HepG2 (cell line): ENCODE measurements around the gene TMEM270. TPM values are rescaled to one million over a fixed set of nuclear protein-coding genes. Genes with fewer than 3 reads are reported as not detected.

Experiments
- ADNP ChIP-seq: sonication (generic); formaldehyde crosslinking; IDR thresholded peaks from 2 replicates; pipeline ENCODE4 v1.4.0; 2020; ENCODE audit warnings: missing genetic modification reagents
- CBX1 ChIP-seq: IDR thresholded peaks from one replicate; pipeline ENCODE4 v1.6.1; 2016; ENCODE audit warnings: antibody characterized with exemption, low read depth
- CBX5 ChIP-seq: sonication (generic); formaldehyde crosslinking; IDR thresholded peaks from 2 replicates; pipeline ENCODE4 v1.4.0; 2020; ENCODE audit warnings: missing genetic modification reagents, borderline replicate concordance
- CHCHD3 ChIP-seq: sonication (generic); formaldehyde crosslinking; IDR thresholded peaks from 2 replicates; pipeline ENCODE4 v1.8.0; 2022; ENCODE audit warnings: mild to moderate bottlenecking, missing genetic modification reagents, moderate library complexity
- HOXA3 ChIP-seq: sonication (generic); formaldehyde crosslinking; IDR thresholded peaks from 2 replicates; pipeline ENCODE4 v1.5.0; 2020; ENCODE audit warnings: missing genetic modification reagents
- LCORL ChIP-seq, 2 experiments: fragments of 450-650 bp in 1 of 2; sonication (generic) in 1 of 2; formaldehyde crosslinking in 1 of 2; IDR thresholded peaks; 2 replicates each; pipeline versions ENCODE4 v1.5.0 to v1.6.1; 2017 to 2020; ENCODE audit warnings: antibody characterized with exemption in 1 of 2, missing genetic modification reagents in 1 of 2
- NR2F2 ChIP-seq: IDR thresholded peaks from 2 replicates; pipeline ENCODE4 v1.6.1; 2012; ENCODE audit warnings: low read depth, inconsistent platforms, borderline replicate concordance
- PHF21A ChIP-seq: sonication (generic); formaldehyde crosslinking; IDR thresholded peaks from 2 replicates; pipeline ENCODE4 v1.5.0; 2020; ENCODE audit warnings: mild to moderate bottlenecking, missing genetic modification reagents
- RELA ChIP-seq: sonication (generic); formaldehyde crosslinking; IDR thresholded peaks from 2 replicates; pipeline ENCODE4 v1.4.0; 2020; ENCODE audit warnings: missing genetic modification reagents
- SALL1 ChIP-seq: sonication (generic); formaldehyde crosslinking; IDR thresholded peaks from 2 replicates; pipeline ENCODE4 v1.8.0; 2022; ENCODE audit warnings: mild to moderate bottlenecking, missing genetic modification reagents
- SOX5 ChIP-seq: IDR thresholded peaks from 2 replicates; pipeline ENCODE4 v1.6.1; 2016; ENCODE audit warnings: borderline replicate concordance
- ZEB1 ChIP-seq: IDR thresholded peaks from 2 replicates; pipeline ENCODE4 v1.6.1; 2012; ENCODE audit warnings: mild to moderate bottlenecking, low read depth, inconsistent platforms; ENCODE audit not compliant: insufficient replicate concordance
- ZFX ChIP-seq: sonication (generic); formaldehyde crosslinking; IDR thresholded peaks from 2 replicates; pipeline ENCODE4 v1.4.0; 2020; ENCODE audit warnings: mild to moderate bottlenecking, low read depth, missing genetic modification reagents, moderate library complexity
- ZMYM2 ChIP-seq: sonication (generic); formaldehyde crosslinking; IDR thresholded peaks from 2 replicates; pipeline ENCODE4 v1.8.0; 2022; ENCODE audit warnings: mild to moderate bottlenecking, missing genetic modification reagents
- ZMYM3 ChIP-seq: sonication (generic); formaldehyde crosslinking; IDR thresholded peaks from 2 replicates; pipeline ENCODE4 v1.5.1; 2020; ENCODE audit warnings: mild to moderate bottlenecking, missing genetic modification reagents
- ZNF205 ChIP-seq: IDR thresholded peaks from 2 replicates; pipeline ENCODE4 v1.6.1; 2018; ENCODE audit warnings: missing biosample characterization, missing genetic modification reagents
- ZNF547 ChIP-seq: sonication (generic); formaldehyde crosslinking; IDR thresholded peaks from 2 replicates; pipeline ENCODE4 v1.5.1; 2020; ENCODE audit warnings: mild to moderate bottlenecking, missing genetic modification reagents
- ZNF629 ChIP-seq: sonication (generic); formaldehyde crosslinking; conservative IDR thresholded peaks from 2 replicates; pipeline ENCODE4 v1.5.0; 2020; ENCODE audit warnings: missing genetic modification reagents
- polyA plus RNA-seq, 8 experiments: library from polyadenylated mRNA; depleted of rRNA in 3 of 8; stranded (reverse) in 7 of 8; unstranded in 1 of 8; fragments of >200 nt; fragmentation: Illumina TruSeq in 4 of 8; extraction: Trizol in 4 of 8; gene quantifications; 2 replicates each; pipeline versions ENCODE4 v1.2.1 to v1.2.3, GENCODE V29; 2011 to 2016; ENCODE audit warnings: low read depth in 4 of 8, missing spikeins in 1 of 8, mixed read lengths in 1 of 8; ENCODE audit not compliant: insufficient read depth in 1 of 8
- total RNA-seq, 5 experiments: library from RNA; depleted of rRNA; stranded (reverse); fragments of >200 nt; fragmentation: Illumina TruSeq; extraction: Trizol; gene quantifications; 2 replicates each; pipeline ENCODE4 v1.2.3, GENCODE V29; 2016; ENCODE audit warnings: low read depth in 1 of 5
- TF ChIP-seq, protein P1 (sequence below): sonication (generic); formaldehyde crosslinking; IDR thresholded peaks from 2 replicates; pipeline ENCODE4 v1.4.0; 2020; ENCODE audit warnings: missing genetic modification reagents; ENCODE audit errors: not compliant biosample characterization
- TF ChIP-seq, protein P2 (sequence below): sonication (generic); formaldehyde crosslinking; conservative IDR thresholded peaks from 2 replicates; pipeline ENCODE4 v1.4.0; 2020; ENCODE audit warnings: mild to moderate bottlenecking, missing genetic modification reagents, moderate library complexity
- TF ChIP-seq, protein P3 (sequence below): sonication (generic); formaldehyde crosslinking; conservative IDR thresholded peaks from 2 replicates; pipeline ENCODE4 v1.4.0; 2020; ENCODE audit warnings: missing genetic modification reagents
- TF ChIP-seq, protein P4 (sequence below): sonication (generic); formaldehyde crosslinking; IDR thresholded peaks from 2 replicates; pipeline ENCODE4 v1.4.0; 2020; ENCODE audit warnings: missing genetic modification reagents

TMEM270 gene
- total and polyA plus RNA-seq, 2 of the 13 experiments (the other 11 are each of a cell fraction or from before 2014, with no cell fraction given): not detected

DNA sequence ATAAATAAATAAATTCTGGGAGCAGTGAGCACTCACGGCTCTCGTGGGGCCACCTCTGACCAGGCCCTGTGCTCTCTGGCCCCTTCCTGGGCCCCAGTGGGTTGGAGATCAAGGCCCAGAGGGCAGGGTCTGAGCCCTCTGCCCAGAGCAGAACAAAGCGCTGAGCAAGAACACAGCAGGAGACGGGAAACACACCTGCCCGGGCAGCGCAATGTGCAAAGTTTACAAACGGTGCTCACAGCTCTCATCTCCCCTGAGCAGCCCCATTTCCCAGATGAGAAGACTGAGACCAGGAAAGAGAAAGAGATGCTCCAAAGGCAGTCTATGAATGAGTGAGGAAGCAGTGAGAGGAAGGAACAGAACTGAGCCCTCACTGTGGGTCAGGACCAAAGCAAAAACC is 21.7 kb upstream of the TMEM270 start (continued):
- TF ChIP-seq, protein P1, sequence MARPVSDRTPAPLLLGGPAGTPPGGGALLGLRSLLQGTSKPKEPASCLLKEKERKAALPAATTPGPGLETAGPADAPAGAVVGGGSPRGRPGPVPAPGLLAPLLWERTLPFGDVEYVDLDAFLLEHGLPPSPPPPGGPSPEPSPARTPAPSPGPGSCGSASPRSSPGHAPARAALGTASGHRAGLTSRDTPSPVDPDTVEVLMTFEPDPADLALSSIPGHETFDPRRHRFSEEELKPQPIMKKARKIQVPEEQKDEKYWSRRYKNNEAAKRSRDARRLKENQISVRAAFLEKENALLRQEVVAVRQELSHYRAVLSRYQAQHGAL: no peak
- TF ChIP-seq ZNF205 (CRISPR knock-in tag) (0 out of 2 replicates have a peak, but pooled peaks have one; percentile 60), CBX5 (CRISPR knock-in tag) (0 out of 2 replicates have a peak, but pooled peaks have one; percentile 40), NR2F2 (peak; percentile 67), SALL1 (CRISPR knock-in tag) (0 out of 2 replicates have a peak, but pooled peaks have one; percentile 9), ZMYM3 (CRISPR knock-in tag) (peak; percentile 96), ZFX (CRISPR knock-in tag) (0 out of 2 replicates have a peak, but pooled peaks have one; percentile 14), SOX5 (CRISPR knock-in tag) (0 out of 2 replicates have a peak, but pooled peaks have one; percentile 25), ZNF629 (peak; percentile 99), ZNF547 (CRISPR knock-in tag) (no peak), RELA (CRISPR knock-in tag) (no peak), PHF21A (CRISPR knock-in tag) (peak; percentile 28; the same call in 1 of the 2 replicates), CHCHD3 (CRISPR knock-in tag) (0 out of 2 replicates have a peak, but pooled peaks have one; percentile 45), ZEB1 (peak; percentile 38), ZMYM2 (0 out of 2 replicates have a peak, but pooled peaks have one; percentile 40), ADNP (peak; percentile 66), LCORL (IDR thresholded peaks at IDR 0.05) (no peak), LCORL (CRISPR knock-in tag; IDR thresholded peaks at IDR 0.05) (0 out of 2 replicates have a peak, but pooled peaks have one; percentile 18), CBX1 (peak; percentile 40), HOXA3 (CRISPR knock-in tag) (0 out of 2 replicates have a peak, but pooled peaks have one; percentile 12)
- TF ChIP-seq, protein P2, sequence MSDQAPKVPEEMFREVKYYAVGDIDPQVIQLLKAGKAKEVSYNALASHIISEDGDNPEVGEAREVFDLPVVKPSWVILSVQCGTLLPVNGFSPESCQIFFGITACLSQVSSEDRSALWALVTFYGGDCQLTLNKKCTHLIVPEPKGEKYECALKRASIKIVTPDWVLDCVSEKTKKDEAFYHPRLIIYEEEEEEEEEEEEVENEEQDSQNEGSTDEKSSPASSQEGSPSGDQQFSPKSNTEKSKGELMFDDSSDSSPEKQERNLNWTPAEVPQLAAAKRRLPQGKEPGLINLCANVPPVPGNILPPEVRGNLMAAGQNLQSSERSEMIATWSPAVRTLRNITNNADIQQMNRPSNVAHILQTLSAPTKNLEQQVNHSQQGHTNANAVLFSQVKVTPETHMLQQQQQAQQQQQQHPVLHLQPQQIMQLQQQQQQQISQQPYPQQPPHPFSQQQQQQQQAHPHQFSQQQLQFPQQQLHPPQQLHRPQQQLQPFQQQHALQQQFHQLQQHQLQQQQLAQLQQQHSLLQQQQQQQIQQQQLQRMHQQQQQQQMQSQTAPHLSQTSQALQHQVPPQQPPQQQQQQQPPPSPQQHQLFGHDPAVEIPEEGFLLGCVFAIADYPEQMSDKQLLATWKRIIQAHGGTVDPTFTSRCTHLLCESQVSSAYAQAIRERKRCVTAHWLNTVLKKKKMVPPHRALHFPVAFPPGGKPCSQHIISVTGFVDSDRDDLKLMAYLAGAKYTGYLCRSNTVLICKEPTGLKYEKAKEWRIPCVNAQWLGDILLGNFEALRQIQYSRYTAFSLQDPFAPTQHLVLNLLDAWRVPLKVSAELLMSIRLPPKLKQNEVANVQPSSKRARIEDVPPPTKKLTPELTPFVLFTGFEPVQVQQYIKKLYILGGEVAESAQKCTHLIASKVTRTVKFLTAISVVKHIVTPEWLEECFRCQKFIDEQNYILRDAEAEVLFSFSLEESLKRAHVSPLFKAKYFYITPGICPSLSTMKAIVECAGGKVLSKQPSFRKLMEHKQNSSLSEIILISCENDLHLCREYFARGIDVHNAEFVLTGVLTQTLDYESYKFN (CRISPR knock-in tag): peak; percentile 47
- TF ChIP-seq, protein P3, sequence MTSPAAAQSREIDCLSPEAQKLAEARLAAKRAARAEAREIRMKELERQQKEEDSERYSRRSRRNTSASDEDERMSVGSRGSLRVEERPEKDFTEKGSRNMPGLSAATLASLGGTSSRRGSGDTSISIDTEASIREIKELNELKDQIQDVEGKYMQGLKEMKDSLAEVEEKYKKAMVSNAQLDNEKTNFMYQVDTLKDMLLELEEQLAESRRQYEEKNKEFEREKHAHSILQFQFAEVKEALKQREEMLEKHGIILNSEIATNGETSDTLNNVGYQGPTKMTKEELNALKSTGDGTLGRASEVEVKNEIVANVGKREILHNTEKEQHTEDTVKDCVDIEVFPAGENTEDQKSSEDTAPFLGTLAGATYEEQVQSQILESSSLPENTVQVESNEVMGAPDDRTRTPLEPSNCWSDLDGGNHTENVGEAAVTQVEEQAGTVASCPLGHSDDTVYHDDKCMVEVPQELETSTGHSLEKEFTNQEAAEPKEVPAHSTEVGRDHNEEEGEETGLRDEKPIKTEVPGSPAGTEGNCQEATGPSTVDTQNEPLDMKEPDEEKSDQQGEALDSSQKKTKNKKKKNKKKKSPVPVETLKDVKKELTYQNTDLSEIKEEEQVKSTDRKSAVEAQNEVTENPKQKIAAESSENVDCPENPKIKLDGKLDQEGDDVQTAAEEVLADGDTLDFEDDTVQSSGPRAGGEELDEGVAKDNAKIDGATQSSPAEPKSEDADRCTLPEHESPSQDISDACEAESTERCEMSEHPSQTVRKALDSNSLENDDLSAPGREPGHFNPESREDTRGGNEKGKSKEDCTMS (CRISPR knock-in tag): no peak
- TF ChIP-seq, protein P4, sequence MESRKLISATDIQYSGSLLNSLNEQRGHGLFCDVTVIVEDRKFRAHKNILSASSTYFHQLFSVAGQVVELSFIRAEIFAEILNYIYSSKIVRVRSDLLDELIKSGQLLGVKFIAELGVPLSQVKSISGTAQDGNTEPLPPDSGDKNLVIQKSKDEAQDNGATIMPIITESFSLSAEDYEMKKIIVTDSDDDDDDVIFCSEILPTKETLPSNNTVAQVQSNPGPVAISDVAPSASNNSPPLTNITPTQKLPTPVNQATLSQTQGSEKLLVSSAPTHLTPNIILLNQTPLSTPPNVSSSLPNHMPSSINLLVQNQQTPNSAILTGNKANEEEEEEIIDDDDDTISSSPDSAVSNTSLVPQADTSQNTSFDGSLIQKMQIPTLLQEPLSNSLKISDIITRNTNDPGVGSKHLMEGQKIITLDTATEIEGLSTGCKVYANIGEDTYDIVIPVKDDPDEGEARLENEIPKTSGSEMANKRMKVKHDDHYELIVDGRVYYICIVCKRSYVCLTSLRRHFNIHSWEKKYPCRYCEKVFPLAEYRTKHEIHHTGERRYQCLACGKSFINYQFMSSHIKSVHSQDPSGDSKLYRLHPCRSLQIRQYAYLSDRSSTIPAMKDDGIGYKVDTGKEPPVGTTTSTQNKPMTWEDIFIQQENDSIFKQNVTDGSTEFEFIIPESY (CRISPR knock-in tag): peak; percentile 49; the same call in 1 of the 2 replicates
